Measurements from ENCODE around the gene TMCO4.

TMCO4 gene

GRCh38 chr1:19744335-19744743, 55.4 kb downstream of the TMCO4 start:
- DNase-seq = no peak

- no peak for DNase-seq
Observed at GRCh38 chr1:19743793-19744192, 55.9 kb downstream of the TMCO4 start.

- no peak for DNase-seq
Observed at GRCh38 chr1:19743180-19743579, 56.5 kb downstream of the TMCO4 start.

DNA sequence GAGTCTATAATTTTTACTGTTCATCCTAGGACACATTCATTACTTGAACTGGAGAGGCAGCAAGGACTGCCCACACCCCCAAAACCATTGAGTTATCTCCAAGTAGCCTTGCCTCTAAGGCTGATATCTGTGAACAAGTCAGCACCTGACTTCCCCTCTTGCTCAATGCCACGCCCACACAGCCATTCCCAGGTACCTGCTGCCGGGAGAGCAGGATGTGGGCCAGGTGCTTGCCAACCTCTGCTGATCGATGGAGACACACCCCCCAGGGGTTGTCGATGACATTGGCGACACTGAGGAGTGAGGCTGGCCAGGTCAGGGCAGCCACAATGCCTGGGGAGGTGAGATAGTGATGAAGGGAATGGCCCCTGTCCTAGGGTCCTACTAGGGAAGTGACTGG, 60.1 kb downstream of the TMCO4 start:
- DNase-seq = no peak

DNA sequence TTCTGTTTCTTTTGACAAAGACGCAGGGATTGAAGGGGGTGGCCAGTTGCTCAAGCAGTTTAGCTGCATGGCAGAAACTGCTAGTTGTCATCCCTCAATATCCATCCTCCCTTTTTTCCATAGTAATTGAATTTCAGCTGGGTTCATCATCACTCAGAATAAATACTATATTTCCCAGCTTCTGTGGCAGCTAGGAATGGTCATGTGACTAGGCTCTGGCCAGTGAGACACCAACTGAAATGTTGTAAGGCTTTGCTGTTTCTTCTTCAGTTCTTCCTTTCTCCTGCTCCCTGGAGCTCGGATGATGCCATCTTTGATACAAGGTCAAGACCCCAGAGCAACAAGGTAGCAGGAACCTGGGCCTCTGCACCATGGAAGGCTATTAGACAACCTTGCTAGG, 61.0 kb downstream of the TMCO4 start:
- DNase-seq = no peak

- no peak for DNase-seq
Observed at GRCh38 chr1:19738076-19738475, 61.6 kb downstream of the TMCO4 start.

- DNase-seq = no peak
Observed at GRCh38 chr1:19737104-19737825, 62.5 kb downstream of the TMCO4 start.

GRCh38 chr1:19735440-19736127, 64.1 kb downstream of the TMCO4 start:
- no peak for DNase-seq

GRCh38 chr1:19734472-19734999, 65.2 kb downstream of the TMCO4 start:
- no peak for DNase-seq

DNA sequence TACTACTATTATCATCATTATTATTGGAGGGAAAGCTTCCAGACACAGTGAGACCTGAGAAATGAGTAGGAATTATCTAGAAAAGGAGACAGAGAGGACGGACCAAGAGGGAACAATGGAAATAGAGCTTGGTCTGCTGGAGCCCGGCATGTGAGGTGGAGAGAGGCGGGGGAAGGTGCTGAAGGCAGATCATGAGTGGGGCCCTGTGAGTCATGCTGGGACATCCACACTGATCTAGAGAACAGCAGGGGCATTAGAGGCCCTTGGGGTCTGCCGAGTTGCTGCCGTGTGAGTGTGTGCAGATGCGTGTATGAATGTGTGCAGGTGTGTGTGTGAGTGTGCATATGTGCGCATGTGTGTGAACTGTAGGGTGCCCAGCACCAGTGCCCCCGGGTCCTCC, 65.7 kb downstream of the TMCO4 start:
- no peak for DNase-seq

DNA sequence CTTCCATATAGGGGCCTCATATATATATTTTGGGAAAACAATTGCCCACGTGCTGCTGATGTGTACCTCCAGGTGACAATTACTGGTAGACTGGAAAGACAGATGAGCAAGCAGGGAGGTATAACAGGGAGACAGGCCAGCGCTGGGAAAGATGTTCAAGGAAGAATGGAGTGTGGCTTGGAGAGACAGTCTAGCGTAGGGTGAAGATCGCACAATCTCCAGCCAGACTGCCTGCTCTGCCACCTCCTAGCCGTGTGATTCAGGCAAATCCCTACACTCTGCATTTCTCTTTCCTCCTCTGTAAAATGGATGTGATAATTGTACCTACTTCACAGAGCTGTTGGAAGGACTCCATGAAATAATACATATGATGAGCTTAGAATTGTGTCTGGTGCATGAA, 66.1 kb downstream of the TMCO4 start:
- DNase-seq = no peak

DNA sequence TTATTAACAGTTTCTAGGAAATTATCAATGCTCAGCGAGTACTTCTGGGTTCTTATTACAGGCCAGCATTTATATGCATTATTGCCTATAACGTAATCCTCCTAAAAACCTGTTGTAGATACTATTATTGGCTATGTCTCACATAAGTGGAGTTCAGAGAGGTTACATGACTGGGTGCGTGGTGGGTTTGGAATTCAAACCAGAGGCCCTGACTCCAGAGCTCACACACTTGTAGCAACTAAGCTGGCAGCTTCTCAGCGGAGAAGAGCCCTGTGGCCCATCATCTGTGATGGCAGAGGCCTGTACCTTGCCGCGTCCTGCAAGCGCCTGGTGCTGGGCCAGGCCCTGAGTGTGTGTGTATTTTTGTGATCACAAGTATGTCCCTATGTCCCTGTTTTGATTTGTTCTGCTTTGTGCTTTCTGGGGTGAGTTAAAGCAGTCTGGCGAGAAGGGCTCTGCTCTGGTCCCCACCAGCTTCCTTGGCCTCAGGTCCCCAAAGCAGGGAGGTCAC, 68.3 kb downstream of the TMCO4 start:
- no peak for DNase-seq

GRCh38 chr1:19730793-19731192, 68.9 kb downstream of the TMCO4 start:
- no peak for DNase-seq

DNA sequence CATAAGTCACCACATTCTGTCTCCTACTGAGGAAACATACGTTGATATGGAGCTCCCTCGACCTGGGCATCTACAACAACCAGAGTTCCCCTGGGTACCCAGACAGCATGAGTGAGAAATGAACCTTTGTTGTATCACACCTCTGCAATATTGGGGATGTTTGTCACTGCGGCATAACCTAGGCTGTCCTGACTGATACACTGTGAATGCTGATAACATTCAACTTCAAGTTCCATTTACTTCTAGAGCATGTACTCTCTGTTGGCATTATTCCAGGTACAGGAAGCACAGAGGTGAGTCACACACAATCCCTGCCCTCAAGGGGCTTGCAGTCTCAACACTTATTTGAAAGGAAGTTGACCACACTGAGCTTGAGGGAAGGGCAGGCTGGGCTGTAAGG, 69.5 kb downstream of the TMCO4 start:
- no peak for DNase-seq

- DNase-seq = no peak
Observed at GRCh38 chr1:19728413-19729145, 71.1 kb downstream of the TMCO4 start.

GRCh38 chr1:19725606-19726005, 74.1 kb downstream of the TMCO4 start:
- DNase-seq = no peak

DNA sequence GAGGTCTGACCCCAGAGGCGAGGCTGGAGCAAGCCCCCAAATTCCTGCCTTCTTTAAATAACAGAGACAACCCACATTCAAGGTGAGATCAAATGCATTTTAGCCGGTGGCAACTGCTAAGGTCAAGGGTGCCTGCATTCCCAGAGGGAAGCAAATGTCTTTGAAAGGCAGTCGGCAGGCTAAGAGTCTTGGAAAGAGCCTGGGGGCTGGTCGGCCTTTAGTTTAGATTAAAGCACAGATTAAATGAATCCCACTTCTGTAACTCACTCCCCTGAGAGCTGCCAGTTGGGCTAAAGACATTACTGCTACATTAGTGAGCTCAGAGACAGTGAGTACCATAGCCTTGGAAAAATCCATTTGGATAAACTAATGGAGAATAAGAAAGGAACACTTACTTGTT, 75.8 kb downstream of the TMCO4 start:
- no peak for DNase-seq

DNA sequence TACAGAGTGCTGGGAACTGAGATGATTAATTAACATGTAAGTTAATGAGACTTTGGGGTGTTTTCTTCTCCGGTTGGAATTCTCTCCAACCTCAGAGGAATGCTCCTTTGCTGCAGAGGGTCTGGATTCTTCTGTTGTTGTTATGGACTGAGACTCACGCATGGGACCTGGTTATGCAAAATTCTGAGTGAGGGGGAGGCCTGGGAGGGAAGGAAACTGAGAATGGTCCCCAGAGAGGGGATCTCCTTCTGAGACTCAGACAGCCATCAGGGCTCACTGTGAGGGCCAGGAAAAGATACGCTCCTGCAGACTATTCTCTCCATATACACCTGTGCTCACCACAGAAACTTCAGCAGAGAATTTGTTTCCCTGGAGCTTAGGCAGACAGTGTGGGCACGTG, 78.7 kb downstream of the TMCO4 start:
- DNase-seq = no peak

DNA sequence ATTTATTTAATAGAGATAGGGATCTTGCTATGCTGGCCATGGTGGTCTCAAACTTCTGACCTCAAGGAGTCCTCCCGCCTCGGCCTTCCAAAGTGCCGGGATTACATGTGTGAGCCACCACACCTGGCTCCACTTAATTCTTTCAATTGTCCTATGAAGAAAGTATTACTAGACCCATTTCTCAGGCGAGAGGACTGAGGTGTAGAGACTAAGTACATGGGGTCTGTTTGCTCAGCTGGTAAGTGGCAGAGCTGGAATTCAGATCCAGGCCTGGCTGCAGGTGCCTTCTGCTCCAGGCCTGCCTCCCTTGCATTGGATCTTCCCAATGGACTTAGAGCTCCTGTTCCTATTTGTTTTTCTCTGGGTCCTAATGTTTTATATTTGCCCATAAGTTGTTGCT, 79.5 kb downstream of the TMCO4 start:
- DNase-seq = no peak

DNA sequence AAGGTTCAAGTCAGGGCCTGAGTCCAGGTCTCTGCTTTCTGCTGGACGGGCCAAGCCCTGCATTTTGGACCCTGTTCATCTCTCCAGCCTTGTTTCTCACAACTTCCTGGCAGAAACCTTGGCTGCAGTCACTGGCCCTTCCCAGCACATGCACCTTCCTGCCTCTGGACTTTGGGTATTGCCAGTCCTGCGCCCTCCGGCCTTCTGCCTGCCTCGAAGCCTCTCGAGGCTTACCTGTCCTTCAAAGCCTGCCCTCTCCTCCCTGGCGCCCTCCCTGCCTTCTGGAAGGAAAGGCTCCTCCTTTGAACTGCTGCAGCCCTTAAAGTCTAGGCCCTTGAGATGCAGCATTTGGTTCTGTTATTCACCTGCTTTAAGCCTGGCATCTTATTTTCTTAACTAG, 82.2 kb downstream of the TMCO4 start:
- DNase-seq = no peak

DNA sequence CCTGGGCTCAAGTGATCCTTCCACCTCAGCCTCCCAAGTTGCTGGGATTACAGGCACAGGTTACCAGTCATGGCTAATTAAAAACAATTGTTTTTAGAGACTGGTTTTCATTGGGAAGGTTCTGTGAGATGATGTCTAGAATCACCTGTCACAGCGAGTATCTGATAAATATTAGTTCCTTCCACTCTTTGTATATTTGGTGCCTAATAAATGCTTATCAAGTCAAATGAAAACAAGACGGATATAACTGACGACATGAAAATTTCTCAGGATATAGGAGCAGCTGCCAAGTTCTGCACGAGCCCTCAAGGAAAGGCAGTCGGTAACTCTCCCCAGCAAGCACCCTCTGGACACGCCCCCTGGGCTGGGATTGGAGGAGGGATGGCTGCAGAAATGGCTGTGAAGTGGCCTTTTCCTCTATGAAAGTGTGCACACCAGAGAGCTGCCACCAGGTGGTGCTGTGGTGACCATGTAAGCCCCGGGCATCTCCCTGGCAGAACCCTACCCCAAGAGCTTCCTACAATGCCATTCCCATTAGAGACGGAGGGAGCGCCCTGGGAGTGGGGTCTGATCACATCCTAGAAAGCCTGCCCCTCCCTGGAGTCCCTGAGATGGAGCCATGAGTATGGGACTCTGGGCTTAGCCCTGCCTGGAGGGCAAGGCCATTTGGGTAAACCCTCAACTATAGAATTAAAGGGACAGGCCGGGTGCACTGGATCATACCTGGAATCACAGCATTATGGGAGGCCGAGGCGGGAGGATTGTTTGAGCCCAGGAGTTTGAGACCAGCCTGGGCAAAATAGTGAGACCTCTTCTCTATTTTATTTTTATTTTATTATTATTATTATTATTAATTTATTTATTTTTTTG, 84.1 kb downstream of the TMCO4 start:
- peak; percentile 84 for DNase-seq

GRCh38 chr1:19712928-19713327, 86.8 kb downstream of the TMCO4 start:
- no peak for DNase-seq

Measured in activated CD4-positive, alpha-beta T cell treated with anti-CD3 and anti-CD28 coated beads, Interleukin-2, amount 50 U/mL, for 1 hour (primary cell).